Right lobe of liver (tissue), 6 donors: ENCODE data around the gene STAC3. TPM values are rescaled to one million over a fixed set of nuclear protein-coding genes. Genes with fewer than 3 reads are reported as not detected.

Source experiments
- ATAC-seq, 4 donors: fragments of 200-7000 bp; cut with Tn5 transposase; one replicate each; pipeline ENCODE4 v1.9.1; 2020; ENCODE audit warnings: mild to moderate bottlenecking in 4 of 4, moderate library complexity in 4 of 4
- DNase-seq, 3 donors: peaks; one replicate each; pipeline ENCODE4 v3.0.0-alpha.2; 2020
- H3K27ac ChIP-seq, 3 donors: fragments of 200-600 bp; one replicate each; pipeline ENCODE4 v1.8.0; 2022
- H3K27me3 ChIP-seq, 2 donors: fragments of 200-600 bp; one replicate each; pipeline ENCODE4 v1.8.0; 2022
- H3K36me3 ChIP-seq, 4 donors: fragments of 200-600 bp; sonication (generic) in 1 of 4; one replicate each; pipeline versions ENCODE4 v1.5.1 to v1.8.0; 2017 to 2022; ENCODE audit warnings: control low read depth in 1 of 4
- H3K4me1 ChIP-seq, 4 donors: fragments of 200-600 bp; sonication (generic) in 1 of 4; one replicate each; pipeline versions ENCODE4 v1.5.1 to v1.8.0; 2017 to 2022; ENCODE audit warnings: control low read depth in 1 of 4
- H3K4me3 ChIP-seq, 3 donors: fragments of 200-600 bp; one replicate each; pipeline ENCODE4 v1.8.0; 2022
- H3K9me3 ChIP-seq, 4 donors: fragments of 200-600 bp; sonication (generic) in 1 of 4; one replicate each; pipeline versions ENCODE4 v1.5.1 to v1.8.0; 2017 to 2022; ENCODE audit warnings: control low read depth in 1 of 4
- POLR2A ChIP-seq: fragments of 450-650 bp; IDR thresholded peaks from one replicate; pipeline ENCODE4 v1.6.1; 2017; ENCODE audit warnings: antibody characterized with exemption, mild to moderate bottlenecking
- WGBS: methylation state at CpG from one replicate; pipeline ENCODE4 v1.1.6; 2018; ENCODE audit warnings: low coverage, low lambda C conversion rate; ENCODE audit not compliant: insufficient coverage; ENCODE audit errors: missing lambda C conversion rate; 5-methylcytosine and 5-hydroxymethylcytosine counted together
- intact Hi-C, 2 donors: fragments of 100-400 bp; cut with DNase I; formaldehyde crosslinking; loops; one replicate each; pipeline versions ENCODE4 v1.11.2 to v1.14.1; 2022
- total RNA-seq, 6 experiments: library from RNA; depleted of rRNA in 2 of 6; stranded (reverse); fragments of >200 nt in 2 of 6; fragmentation: NEBNext Ultra II Directional in 3 of 6; extraction: Animal tissue kit (Norgen Biotek cat#: 25700) in 3 of 6; gene quantifications; one replicate each; pipeline versions ENCODE4 v1.1.0 to v1.2.4, GENCODE V29; 2016 to 2023
- TF ChIP-seq, protein P1 (sequence below), 4 donors: fragments of 200-600 bp in 3 of 4; fragments of 450-650 bp in 1 of 4; IDR thresholded peaks; one replicate each; pipeline versions ENCODE4 v1.5.1 to v1.8.0; 2016 to 2022; ENCODE audit warnings: antibody characterized with exemption in 4 of 4, mild to moderate bottlenecking in 2 of 4
- donor health status: DM: no; HTN: yes; CAD: no.
- donor health status: DM: no; HTN: no; CAD: no.
- donor health status: DM: no; HTN: no; CAD: no.
- donor health status: DM: no; HTN: yes; CAD: no.
- donor health status: DM: no; HTN: yes; CAD: no.

Gene STAC3
- total RNA-seq, 6 experiments from 2014 or later, result 0.98 to 4.5 (median 1.8) TPM

DNA sequence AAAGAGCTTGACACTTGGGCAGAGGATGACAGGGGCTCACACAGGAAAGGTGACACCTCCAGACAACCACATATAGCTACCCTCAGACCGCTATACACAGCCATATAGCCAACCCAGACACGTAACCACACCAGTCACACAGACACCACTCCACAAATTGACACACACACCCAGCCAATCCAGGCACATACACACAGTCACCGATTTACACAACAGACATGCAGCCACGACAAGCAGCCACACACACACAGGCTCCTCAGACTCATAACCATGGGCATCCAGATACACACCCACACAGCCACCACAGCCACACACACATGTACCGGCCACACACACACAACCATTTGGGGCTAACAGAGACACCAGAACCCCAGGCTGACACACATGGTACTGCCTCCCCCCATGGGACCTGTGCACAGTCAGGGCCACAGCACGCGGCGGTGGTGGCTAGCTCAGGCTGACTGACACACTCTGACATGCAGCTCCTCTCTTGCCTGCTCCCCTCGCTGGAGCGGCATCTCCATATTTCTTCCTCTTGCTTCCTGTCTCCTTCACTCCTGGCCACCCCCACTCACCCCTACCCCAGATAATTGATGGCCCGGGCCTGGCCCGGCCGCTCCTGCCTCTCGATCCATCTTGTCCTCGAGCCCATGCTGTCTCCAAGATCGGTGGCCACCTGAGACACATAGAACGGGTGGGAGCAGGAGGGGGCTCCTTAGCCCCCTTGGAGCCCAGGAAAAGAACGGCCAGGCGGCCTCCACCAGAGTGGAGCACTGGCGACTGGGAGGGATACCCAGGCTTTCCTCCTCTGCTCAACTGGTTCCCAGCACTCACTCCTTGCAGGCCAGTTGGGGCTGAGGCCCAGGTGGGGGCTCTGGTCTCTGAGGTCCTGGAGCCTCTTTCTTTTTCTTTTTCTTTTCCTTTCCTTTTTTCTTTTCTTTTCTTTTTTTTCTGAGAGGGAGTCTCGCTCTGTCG lies 27.5 kb downstream of the STAC3 start:
- Histone ChIP-seq H3K27me3 (peaks cover 0 to 18% of the 10 kb centered on the region in 2 donors), H3K27ac (no peak overlapping the region), H3K4me3 (no peak overlapping the region), H3K36me3 (no peaks in the 10 kb centered on the region), H3K9me3 (no peaks in the 10 kb centered on the region), H3K4me1 (peaks cover 0 to 3% (median 0%) of the 10 kb centered on the region in 4 donors)
- WGBS, result 43% methylated on average over 16 of the region's 22 CpGs
- DNase-seq (no peak), ATAC-seq (no peak)
- intact Hi-C loops, result no loop called here
- no peak for TF ChIP-seq POLR2A
- TF ChIP-seq, protein P1, sequence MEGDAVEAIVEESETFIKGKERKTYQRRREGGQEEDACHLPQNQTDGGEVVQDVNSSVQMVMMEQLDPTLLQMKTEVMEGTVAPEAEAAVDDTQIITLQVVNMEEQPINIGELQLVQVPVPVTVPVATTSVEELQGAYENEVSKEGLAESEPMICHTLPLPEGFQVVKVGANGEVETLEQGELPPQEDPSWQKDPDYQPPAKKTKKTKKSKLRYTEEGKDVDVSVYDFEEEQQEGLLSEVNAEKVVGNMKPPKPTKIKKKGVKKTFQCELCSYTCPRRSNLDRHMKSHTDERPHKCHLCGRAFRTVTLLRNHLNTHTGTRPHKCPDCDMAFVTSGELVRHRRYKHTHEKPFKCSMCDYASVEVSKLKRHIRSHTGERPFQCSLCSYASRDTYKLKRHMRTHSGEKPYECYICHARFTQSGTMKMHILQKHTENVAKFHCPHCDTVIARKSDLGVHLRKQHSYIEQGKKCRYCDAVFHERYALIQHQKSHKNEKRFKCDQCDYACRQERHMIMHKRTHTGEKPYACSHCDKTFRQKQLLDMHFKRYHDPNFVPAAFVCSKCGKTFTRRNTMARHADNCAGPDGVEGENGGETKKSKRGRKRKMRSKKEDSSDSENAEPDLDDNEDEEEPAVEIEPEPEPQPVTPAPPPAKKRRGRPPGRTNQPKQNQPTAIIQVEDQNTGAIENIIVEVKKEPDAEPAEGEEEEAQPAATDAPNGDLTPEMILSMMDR (IDR thresholded peaks at IDR 0.05), result no peak

DNA sequence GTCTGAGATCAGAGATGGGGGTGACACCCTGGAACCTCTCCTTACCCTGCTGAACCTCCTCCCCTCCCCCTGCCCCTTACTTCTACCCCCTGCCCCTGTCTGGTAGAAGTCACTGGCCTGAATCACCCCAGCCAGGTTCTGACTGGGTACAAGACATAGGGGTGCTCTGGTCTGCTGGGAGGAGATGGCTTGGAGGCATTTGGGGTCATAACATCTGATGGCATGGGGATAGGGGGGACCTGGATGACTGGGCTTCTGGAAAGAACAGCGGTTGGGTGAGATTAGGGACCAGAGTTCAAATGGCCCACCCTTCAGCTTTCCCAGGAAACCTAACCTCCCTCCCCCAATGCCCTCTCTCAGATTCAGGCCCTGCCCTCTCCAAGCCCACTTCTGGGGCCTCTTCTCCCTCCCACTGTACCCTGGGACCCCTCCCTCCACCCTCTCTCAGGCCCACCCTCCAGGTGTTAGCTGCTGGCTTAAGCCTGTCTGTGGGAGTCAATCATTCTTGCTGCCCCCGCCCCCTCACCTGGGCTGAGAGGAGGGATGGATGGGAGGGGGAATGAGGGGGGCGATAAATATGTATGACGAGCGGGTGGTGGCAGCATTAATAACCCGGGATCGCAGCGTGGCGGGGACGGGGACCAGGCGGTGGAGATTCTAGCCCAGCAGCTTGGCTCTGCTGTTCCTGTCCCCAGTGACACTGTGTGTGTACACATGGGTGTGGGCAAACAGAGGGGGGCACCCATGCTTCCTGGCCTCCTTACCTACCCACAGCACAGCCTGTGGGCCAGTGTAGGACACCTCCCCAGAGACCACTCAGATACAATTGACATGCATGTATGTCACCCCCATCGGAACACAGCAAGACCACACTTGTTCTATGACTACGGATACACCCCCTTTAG lies 28.4 kb downstream of the STAC3 start:
- H3K4me3 ChIP-seq, result no peak overlapping the region
- peaks cover 0 to 25% of the 10 kb centered on the region in 2 donors for H3K27me3 ChIP-seq
- no peak overlapping the region for H3K27ac ChIP-seq
- DNase-seq, result no peak
- no peak for ATAC-seq
- TF ChIP-seq POLR2A, result no peak
- peaks cover 0 to under 1% (median 0%) of the 10 kb centered on the region in 4 donors for H3K4me1 ChIP-seq
- H3K9me3 ChIP-seq, result no peaks in the 10 kb centered on the region
- intact Hi-C loops, result no loop called here
- no peaks in the 10 kb centered on the region for H3K36me3 ChIP-seq
- WGBS, result 26% methylated on average over 9 of the region's 13 CpGs

DNA sequence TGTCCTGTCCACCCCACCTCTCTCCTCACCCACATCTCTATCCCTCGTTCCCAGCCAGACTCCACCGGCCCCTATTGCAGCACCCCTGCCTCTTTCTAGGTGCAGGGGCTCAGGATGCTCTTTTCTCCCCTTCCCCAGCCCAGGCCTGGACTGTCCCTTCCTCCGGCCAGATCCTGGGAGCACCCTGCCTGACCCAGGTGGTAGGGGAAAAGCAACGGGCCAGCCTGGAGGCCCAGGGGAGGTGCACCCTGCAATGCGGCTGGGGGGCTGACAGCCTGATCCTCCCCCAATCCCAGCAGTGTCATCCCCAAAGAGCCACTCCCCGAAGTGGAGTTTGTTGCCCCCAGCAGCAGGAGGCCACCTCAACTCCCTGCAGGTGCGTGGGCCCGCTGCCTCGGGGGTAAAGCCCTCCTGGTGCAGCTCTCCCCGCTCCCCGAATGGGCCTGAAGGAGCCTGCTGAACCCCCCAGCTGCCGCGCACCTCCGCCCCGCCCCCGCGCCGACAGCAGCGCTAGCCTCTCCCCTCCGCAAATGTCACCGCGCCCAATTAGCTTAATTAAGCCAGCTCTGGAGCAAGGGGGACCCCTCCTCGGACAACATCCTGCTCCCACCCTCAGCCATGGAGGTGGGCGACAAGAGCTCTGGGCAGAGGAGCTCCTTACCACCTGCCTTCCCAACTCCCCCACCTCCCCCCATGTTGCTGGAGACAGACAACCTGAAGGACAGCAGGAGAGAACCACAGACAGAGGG lies 29.6 kb downstream of the STAC3 start:
- peaks cover 0 to 25% of the 10 kb centered on the region in 2 donors for H3K27me3 ChIP-seq
- 5% methylated on average over 19 of the region's 24 CpGs for WGBS

DNA sequence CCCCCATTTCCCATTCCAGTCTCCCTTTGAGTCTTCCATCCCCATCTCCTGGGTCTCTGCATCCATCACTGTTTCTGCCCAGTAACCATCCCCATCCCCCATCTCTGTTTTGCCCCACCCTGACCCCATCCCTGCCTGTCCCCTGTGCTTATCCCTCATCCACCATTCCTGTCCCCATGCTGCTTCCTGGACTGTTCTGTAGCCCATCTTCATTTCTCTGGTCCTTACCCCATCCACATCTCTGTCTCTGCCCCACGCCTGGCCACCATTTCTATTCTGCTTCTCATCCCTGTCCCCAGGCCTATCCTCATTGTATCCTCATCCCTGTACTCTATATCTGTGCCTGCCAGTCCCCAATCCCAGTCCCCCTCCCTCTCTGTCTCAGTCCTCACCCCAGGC lies 30.2 kb downstream of the STAC3 start:
- DNase-seq (no peak), ATAC-seq (no peak)
- Histone ChIP-seq H3K9me3 (no peaks in the 10 kb centered on the region), H3K4me3 (no peak overlapping the region), H3K27ac (no peak overlapping the region), H3K4me1 (peaks cover 0 to 14% (median 0%) of the 10 kb centered on the region in 4 donors), H3K36me3 (no peaks in the 10 kb centered on the region), H3K27me3 (peaks cover 0 to 23% of the 10 kb centered on the region in 2 donors)
- no peak for TF ChIP-seq POLR2A
- TF ChIP-seq, protein P1 (IDR thresholded peaks at IDR 0.05), result no peak
- WGBS, result 44% methylated on average over 1 of the region's 1 CpG
- intact Hi-C loops, result no loop called here

More for the DNA sequence above, 29.6 kb downstream of the STAC3 start:
- Histone ChIP-seq H3K27ac (no peak overlapping the region), H3K4me3 (no peak overlapping the region), H3K4me1 (peaks cover 0 to 11% (median 0%) of the 10 kb centered on the region in 4 donors), H3K9me3 (no peaks in the 10 kb centered on the region), H3K36me3 (no peaks in the 10 kb centered on the region)
- intact Hi-C loops, result no loop called here
- ATAC-seq, result no peak
- TF ChIP-seq, protein P1 (IDR thresholded peaks at IDR 0.05), result no peak
- TF ChIP-seq POLR2A, result no peak
- no peak for DNase-seq
